Caco-2 (cell line): ENCODE results near the gene SRGAP1. TPM values are rescaled to one million over a fixed set of nuclear protein-coding genes. Genes with fewer than 3 reads are reported as not detected.

ENCODE experiments used
- BruUV-seq: library from RNA; stranded (reverse); fragments of 400-500 nt; replicated peaks from 2 replicates; lab custom pipeline; 2021; lab: Mats Ljungman, UMichigan
- CTCF ChIA-PET: fragments of 300-600 bp; sonication (Branson Sonifier 250); formaldehyde crosslinking; loops from one replicate; lab custom pipeline; 2022; ENCODE audit warnings: antibody characterized with exemption; lab: Charles Lee
- POLR2A ChIA-PET: fragments of 300-600 bp; sonication (Branson Sonifier 250); formaldehyde crosslinking; loops from one replicate; lab custom pipeline; 2022; ENCODE audit warnings: antibody characterized with exemption; lab: Charles Lee
- DNase-seq, 2 experiments: peaks; one replicate each; pipeline versions ENCODE4 v3.0.0 to v3.0.0-alpha.2; 2020 to 2022
- H3K27me3 ChIP-seq: replicated peaks from 2 replicates; pipeline ENCODE4 v1.6.0; 2011; ENCODE audit warnings: low read length; ENCODE audit not compliant: control insufficient read depth, insufficient read depth
- H3K36me3 ChIP-seq: 2 replicates; pipeline ENCODE4 v1.5.1; 2011; ENCODE audit warnings: low read length; ENCODE audit not compliant: control insufficient read depth, insufficient read depth
- H3K4me1 ChIP-seq: fragments of 250-450 bp; sonication (Bioruptor Pico); 2 replicates; pipeline ENCODE4 v1.5.1; 2020; ENCODE audit warnings: mild to moderate bottlenecking
- H3K4me3 ChIP-seq: 2 replicates; pipeline ENCODE4 v1.5.1; 2011; ENCODE audit warnings: low read depth, mild to moderate bottlenecking, control low read depth, low read length
- H3K9me3 ChIP-seq: fragments of 250-450 bp; sonication (Bioruptor Pico); 2 replicates; pipeline ENCODE4 v1.5.1; 2020; ENCODE audit warnings: mild to moderate bottlenecking, moderate library complexity
- H3K27ac Mint-ChIP-seq: one replicate; pipeline ENCODE4 v1.8.0; 2022; ENCODE audit warnings: mixed read lengths; ENCODE audit not compliant: unreplicated experiment
- H3K27me3 Mint-ChIP-seq: one replicate; pipeline ENCODE4 v1.8.0; 2022; ENCODE audit warnings: mixed read lengths; ENCODE audit not compliant: insufficient read depth, unreplicated experiment
- H3K36me3 Mint-ChIP-seq: one replicate; pipeline ENCODE4 v1.8.0; 2022; ENCODE audit warnings: mild to moderate bottlenecking, mixed read lengths; ENCODE audit not compliant: insufficient read depth, unreplicated experiment
- H3K4me1 Mint-ChIP-seq: one replicate; pipeline ENCODE4 v1.8.0; 2022; ENCODE audit warnings: low read depth, mixed read lengths; ENCODE audit not compliant: unreplicated experiment
- H3K4me3 Mint-ChIP-seq: one replicate; pipeline ENCODE4 v1.8.0; 2022; ENCODE audit warnings: mild to moderate bottlenecking, moderate library complexity, mixed read lengths; ENCODE audit not compliant: unreplicated experiment
- H3K9me3 Mint-ChIP-seq: one replicate; pipeline ENCODE4 v1.8.0; 2022; ENCODE audit warnings: mixed read lengths; ENCODE audit not compliant: unreplicated experiment
- intact Hi-C: fragments of 100-400 bp; cut with micrococcal nuclease; formaldehyde crosslinking; loops from one replicate; pipeline ENCODE4 v1.10.0; 2022; ENCODE audit not compliant: unreplicated experiment
- total RNA-seq: library from RNA; stranded (reverse); gene quantifications from 2 replicates; pipeline ENCODE4 v1.2.3, GENCODE V29; 2022
- TF ChIP-seq, protein P1 (sequence below), 2 experiments: fragments of 200-600 bp in 1 of 2; IDR thresholded peaks; 1 replicate in 1 of 2; 2 replicates in 1 of 2; pipeline versions ENCODE4 v1.5.1 to v1.8.0; 2011 to 2022; ENCODE audit warnings: antibody characterized with exemption in 1 of 2, control low read depth in 1 of 2, inconsistent platforms in 1 of 2, low read depth in 1 of 2, low read length in 1 of 2, mild to moderate bottlenecking in 1 of 2, moderate library complexity in 1 of 2; ENCODE audit not compliant: insufficient read depth in 1 of 2, severe bottlenecking in 1 of 2, unreplicated experiment in 1 of 2

SRGAP1 gene
- total RNA-seq, 1 experiment from 2014 or later = 22.1 TPM

DNA sequence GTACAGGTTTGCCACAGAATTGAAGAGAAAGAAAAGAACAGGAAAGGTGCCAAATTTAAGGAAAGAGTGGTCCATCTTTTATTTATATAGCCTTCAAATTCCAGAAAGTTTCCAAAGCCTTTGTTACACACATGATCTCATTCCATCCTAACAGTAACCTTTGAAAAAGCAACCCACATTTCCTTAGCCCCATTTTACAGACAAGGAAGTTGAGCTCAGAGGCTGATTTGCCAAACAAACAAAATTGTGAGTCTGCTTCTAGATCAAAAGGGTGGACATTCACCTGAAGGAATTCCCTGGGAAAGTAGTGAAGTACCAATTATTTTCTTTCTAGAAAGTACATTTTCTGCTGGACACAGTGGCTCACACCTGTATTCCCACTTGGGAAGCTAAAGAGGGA, 345.6 kb downstream of the SRGAP1 start:
- Mint-ChIP-seq H3K4me3 (no peak overlapping the region), H3K27me3 (no peaks in the 10 kb centered on the region), H3K4me1 (peaks cover 16% of the 10 kb centered on the region), H3K9me3 (no peaks in the 10 kb centered on the region), H3K27ac (no peak overlapping the region), H3K36me3 (peaks cover 14% of the 10 kb centered on the region)
- H3K27me3 ChIP-seq = no peaks in the 10 kb centered on the region
- H3K4me1 ChIP-seq = peaks cover 9% of the 10 kb centered on the region
- H3K9me3 ChIP-seq = no peaks in the 10 kb centered on the region
- CTCF ChIA-PET = no interaction called here
- no peak for DNase-seq
- TF ChIP-seq, protein P1, sequence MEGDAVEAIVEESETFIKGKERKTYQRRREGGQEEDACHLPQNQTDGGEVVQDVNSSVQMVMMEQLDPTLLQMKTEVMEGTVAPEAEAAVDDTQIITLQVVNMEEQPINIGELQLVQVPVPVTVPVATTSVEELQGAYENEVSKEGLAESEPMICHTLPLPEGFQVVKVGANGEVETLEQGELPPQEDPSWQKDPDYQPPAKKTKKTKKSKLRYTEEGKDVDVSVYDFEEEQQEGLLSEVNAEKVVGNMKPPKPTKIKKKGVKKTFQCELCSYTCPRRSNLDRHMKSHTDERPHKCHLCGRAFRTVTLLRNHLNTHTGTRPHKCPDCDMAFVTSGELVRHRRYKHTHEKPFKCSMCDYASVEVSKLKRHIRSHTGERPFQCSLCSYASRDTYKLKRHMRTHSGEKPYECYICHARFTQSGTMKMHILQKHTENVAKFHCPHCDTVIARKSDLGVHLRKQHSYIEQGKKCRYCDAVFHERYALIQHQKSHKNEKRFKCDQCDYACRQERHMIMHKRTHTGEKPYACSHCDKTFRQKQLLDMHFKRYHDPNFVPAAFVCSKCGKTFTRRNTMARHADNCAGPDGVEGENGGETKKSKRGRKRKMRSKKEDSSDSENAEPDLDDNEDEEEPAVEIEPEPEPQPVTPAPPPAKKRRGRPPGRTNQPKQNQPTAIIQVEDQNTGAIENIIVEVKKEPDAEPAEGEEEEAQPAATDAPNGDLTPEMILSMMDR (IDR thresholded peaks at IDR 0.05; ENCODE audit: insufficient read depth in 1 of 2, low read depth in 1 of 2, low read length in 1 of 2, severe bottlenecking in 1 of 2, unreplicated experiment in 1 of 2) = no peak
- POLR2A ChIA-PET = no interaction called here
- H3K36me3 ChIP-seq = no peaks in the 10 kb centered on the region
- intact Hi-C loops = no loop called here
- BruUV-seq = no TSS peak
- H3K4me3 ChIP-seq = no peak overlapping the region

GRCh38 chr12:64192644-64193444, 348.3 kb downstream of the SRGAP1 start:
- Histone ChIP-seq H3K27me3 (no peaks in the 10 kb centered on the region), H3K9me3 (no peaks in the 10 kb centered on the region), H3K36me3 (no peaks in the 10 kb centered on the region), H3K4me3 (no peak overlapping the region), H3K4me1 (peaks cover 9% of the 10 kb centered on the region)
- Mint-ChIP-seq H3K27ac (no peak overlapping the region), H3K4me3 (no peak overlapping the region), H3K27me3 (no peaks in the 10 kb centered on the region), H3K4me1 (peaks cover 16% of the 10 kb centered on the region), H3K36me3 (peaks cover 14% of the 10 kb centered on the region), H3K9me3 (no peaks in the 10 kb centered on the region)
- intact Hi-C loops = no loop called here
- no peak for DNase-seq
- TF ChIP-seq, protein P1 (IDR thresholded peaks at IDR 0.05; ENCODE audit: insufficient read depth in 1 of 2, low read depth in 1 of 2, low read length in 1 of 2, severe bottlenecking in 1 of 2, unreplicated experiment in 1 of 2) = no peak
- POLR2A ChIA-PET = no interaction called here
- CTCF ChIA-PET = no interaction called here
- BruUV-seq = no TSS peak

- no peak for DNase-seq
- H3K36me3 Mint-ChIP-seq = peaks cover 9% of the 10 kb centered on the region
- no peaks in the 10 kb centered on the region for H3K36me3 ChIP-seq
- POLR2A ChIA-PET = no interaction called here
- CTCF ChIA-PET = no interaction called here
- no peaks in the 10 kb centered on the region for H3K9me3 Mint-ChIP-seq
- intact Hi-C loops = no loop called here
- TF ChIP-seq, protein P1 (IDR thresholded peaks at IDR 0.05; ENCODE audit: insufficient read depth in 1 of 2, low read depth in 1 of 2, low read length in 1 of 2, severe bottlenecking in 1 of 2, unreplicated experiment in 1 of 2) = no peak
- H3K27ac Mint-ChIP-seq = no peak overlapping the region
- peaks cover 8% of the 10 kb centered on the region for H3K4me1 Mint-ChIP-seq
- no peak overlapping the region for H3K4me3 Mint-ChIP-seq
- H3K27me3 ChIP-seq = no peaks in the 10 kb centered on the region
- H3K27me3 Mint-ChIP-seq = no peaks in the 10 kb centered on the region
- no TSS peak for BruUV-seq
- no peak overlapping the region for H3K4me3 ChIP-seq
- no peaks in the 10 kb centered on the region for H3K9me3 ChIP-seq
- peaks cover 9% of the 10 kb centered on the region for H3K4me1 ChIP-seq
Measured at GRCh38 chr12:64193931-64194330, 349.4 kb downstream of the SRGAP1 start.
